GM21825 (cell line): ENCODE data around the gene DACH1.

ENCODE experiments used
- ATAC-seq: cut with Tn5 transposase; IDR thresholded peaks from one replicate; pipeline ENCODE4 v1.9.1; 2021; ENCODE audit warnings: mild to moderate bottlenecking, moderate library complexity; ENCODE audit not compliant: unreplicated experiment

Gene DACH1

GRCh38 chr13:71430681-71431080, 436.3 kb downstream of the DACH1 start:
- no peak for ATAC-seq

GRCh38 chr13:71417205-71417604, 449.8 kb downstream of the DACH1 start:
- no peak for ATAC-seq

GRCh38 chr13:71412231-71412630, 454.8 kb downstream of the DACH1 start:
- ATAC-seq, result no peak

- ATAC-seq, result no peak
Measured at GRCh38 chr13:71408416-71408815, 458.6 kb downstream of the DACH1 start.

- no peak for ATAC-seq
Measured at GRCh38 chr13:71399631-71400215, 467.3 kb downstream of the DACH1 start.

GRCh38 chr13:71396149-71396548, 470.9 kb downstream of the DACH1 start:
- ATAC-seq, result no peak

GRCh38 chr13:71395053-71395452, 472.0 kb downstream of the DACH1 start:
- ATAC-seq, result no peak

GRCh38 chr13:71394176-71394575, 472.8 kb downstream of the DACH1 start:
- ATAC-seq, result no peak
